ENCODE data around the gene KCNQ1. TPM values are rescaled to one million over a fixed set of nuclear protein-coding genes. Genes with fewer than 3 reads are reported as not detected.

The KCNQ1 gene
- total RNA-seq, 1 experiment from 2014 or later: 2.3 TPM

GRCh38 chr11:2882396-2883110, 437.7 kb downstream of the KCNQ1 start:
- Histone ChIP-seq H2BK120ac (ENCODE audit: low read depth, low read length, poor library complexity, severe bottlenecking) (no peak overlapping the region), H2BK12ac (ENCODE audit: insufficient read length, low read depth, low read length) (no peak overlapping the region), H3K18ac (ENCODE audit: insufficient read length, low read depth, low read length) (no peak overlapping the region), H3K4me1 (ENCODE audit: insufficient read depth, low read length) (no peaks in the 10 kb centered on the region; the same call in 1 of the 2 replicates), H2BK5ac (ENCODE audit: insufficient read length, low read length) (no peak overlapping the region), H2AK5ac (ENCODE audit: insufficient read length, low read length) (no peak overlapping the region), H3K79me1 (ENCODE audit: insufficient read depth, low read depth, low read length, poor library complexity, severe bottlenecking) (no peaks in the 10 kb centered on the region), H4K20me1 (ENCODE audit: control insufficient read depth, insufficient read depth, insufficient read length) (no peaks in the 10 kb centered on the region), H3K23ac (ENCODE audit: insufficient read length, low read depth, low read length) (no peak overlapping the region), H2BK20ac (ENCODE audit: low read depth, low read length, poor library complexity, severe bottlenecking) (no peak overlapping the region), H2AFZ (ENCODE audit: low read length) (no peak overlapping the region), H3K4ac (ENCODE audit: low read depth, low read length) (no peak overlapping the region), H4K8ac (replicated peaks; ENCODE audit: insufficient read length, low read depth, low read length) (no peak overlapping the region), H3K56ac (ENCODE audit: insufficient read length, low read depth, low read length) (no peak overlapping the region), H2BK15ac (ENCODE audit: low read depth, low read length) (no peak overlapping the region), H3K27me3 (ENCODE audit: insufficient read depth, low read length) (peaks cover 7% of the 10 kb centered on the region; the same call in 1 of the 2 replicates), H3K9ac (ENCODE audit: extremely low read depth, insufficient read length, low read length) (no peak overlapping the region), H3K23me2 (ENCODE audit: insufficient read length, low read depth, low read length, poor library complexity, severe bottlenecking) (no peaks in the 10 kb centered on the region), H3K9me3 (ENCODE audit: control insufficient read depth, low read depth, low read length) (no peaks in the 10 kb centered on the region), H3K79me2 (ENCODE audit: insufficient read depth, low read length) (no peaks in the 10 kb centered on the region), H4K91ac (ENCODE audit: insufficient read length, low read depth, low read length) (no peak overlapping the region), H3K14ac (ENCODE audit: insufficient read depth, low read length) (no peak overlapping the region), H4K5ac (ENCODE audit: insufficient read length, low read depth, low read length) (no peak overlapping the region), H3T11ph (ENCODE audit: low read length) (no peak overlapping the region), H3K27ac (ENCODE audit: insufficient read length, low read depth, low read length) (no peak overlapping the region), H3K4me2 (ENCODE audit: insufficient read depth, insufficient read length, low read length) (no peak overlapping the region)
- Mint-ChIP-seq H3K27ac (no peak overlapping the region), H3K9me3 (peaks cover 4 to 8% of the 10 kb centered on the region in 2 experiments; a peak in 4 of 5 replicates), H3K36me3 (ENCODE audit: insufficient read depth in 1 of 3, low read depth in 3 of 3) (peaks cover 3 to 6% (median 5%) of the 10 kb centered on the region in 3 experiments; a peak in 5 of 7 replicates), H3K27me3 (ENCODE audit: low read depth) (peaks cover 82% of the 10 kb centered on the region), H3K4me1 (peaks cover 22 to 26% of the 10 kb centered on the region in 2 experiments), H3K4me3 (peak overlapping the region; percentile 47 to 69)
- WGBS (ENCODE audit: extremely low coverage, insufficient read length, low lambda C conversion rate): no CpG with 5 or more reads among the region's 11 CpGs
- TF ChIP-seq CTCF (conservative IDR thresholded peaks at IDR 0.05): no peak; the same call in 2 of the 3 replicates
- DNase-seq: no peak

Measured in H9 (cell line).